ENCODE data around the gene LRMDA.

DNA sequence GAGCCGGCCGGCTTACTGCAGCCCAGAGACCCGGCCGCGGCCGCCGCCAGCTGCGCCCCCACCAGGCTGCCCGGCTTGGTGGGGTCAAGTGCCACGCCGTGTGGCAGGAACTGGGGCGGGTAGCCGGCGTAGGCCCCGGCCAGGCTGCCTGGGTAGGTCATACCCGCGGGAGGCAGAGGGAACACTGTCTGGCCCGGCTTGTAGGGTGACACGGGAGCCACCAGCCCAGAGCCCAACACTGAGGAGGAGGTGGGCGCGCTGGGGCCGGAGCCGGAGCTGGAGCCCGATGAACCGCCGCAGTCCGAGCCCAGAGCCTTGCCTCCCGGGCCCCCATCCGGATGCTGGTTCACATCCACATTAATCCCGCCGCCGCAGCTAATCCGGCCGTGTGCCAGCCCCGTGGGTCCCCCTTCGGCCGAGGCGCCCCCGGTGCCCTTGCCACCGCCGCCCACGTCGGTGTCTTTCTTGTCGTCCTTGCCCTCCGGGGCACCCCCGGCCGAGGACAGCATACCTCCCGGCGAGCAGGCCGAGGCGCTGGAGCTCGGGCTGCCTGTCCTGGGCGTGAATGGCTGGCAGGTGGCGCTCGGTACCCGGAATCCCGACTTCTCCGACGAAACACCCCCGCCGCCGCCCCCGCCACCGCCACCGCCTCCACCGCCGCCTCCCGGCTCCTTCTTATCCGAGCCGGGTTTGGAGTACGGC is 31.8 kb upstream of the LRMDA start:
- TF ChIP-seq, protein P1, sequence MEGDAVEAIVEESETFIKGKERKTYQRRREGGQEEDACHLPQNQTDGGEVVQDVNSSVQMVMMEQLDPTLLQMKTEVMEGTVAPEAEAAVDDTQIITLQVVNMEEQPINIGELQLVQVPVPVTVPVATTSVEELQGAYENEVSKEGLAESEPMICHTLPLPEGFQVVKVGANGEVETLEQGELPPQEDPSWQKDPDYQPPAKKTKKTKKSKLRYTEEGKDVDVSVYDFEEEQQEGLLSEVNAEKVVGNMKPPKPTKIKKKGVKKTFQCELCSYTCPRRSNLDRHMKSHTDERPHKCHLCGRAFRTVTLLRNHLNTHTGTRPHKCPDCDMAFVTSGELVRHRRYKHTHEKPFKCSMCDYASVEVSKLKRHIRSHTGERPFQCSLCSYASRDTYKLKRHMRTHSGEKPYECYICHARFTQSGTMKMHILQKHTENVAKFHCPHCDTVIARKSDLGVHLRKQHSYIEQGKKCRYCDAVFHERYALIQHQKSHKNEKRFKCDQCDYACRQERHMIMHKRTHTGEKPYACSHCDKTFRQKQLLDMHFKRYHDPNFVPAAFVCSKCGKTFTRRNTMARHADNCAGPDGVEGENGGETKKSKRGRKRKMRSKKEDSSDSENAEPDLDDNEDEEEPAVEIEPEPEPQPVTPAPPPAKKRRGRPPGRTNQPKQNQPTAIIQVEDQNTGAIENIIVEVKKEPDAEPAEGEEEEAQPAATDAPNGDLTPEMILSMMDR (IDR thresholded peaks at IDR 0.05), result peak in 1 of 3 donors; percentile 23
- no peak for TF ChIP-seq POLR2A (IDR thresholded peaks at IDR 0.05)
- no peak for TF ChIP-seq POLR2AphosphoS5 (IDR thresholded peaks at IDR 0.05)
